GM23248 (cell line): Measurements from ENCODE around the gene TSSC4.

ENCODE experiments used
- EZH2 ChIP-seq: fragments of 200-600 bp; sonication (generic); IDR thresholded peaks from 2 replicates; pipeline ENCODE4 v1.6.1; 2018; ENCODE audit warnings: antibody characterized with exemption, mild to moderate bottlenecking; ENCODE audit not compliant: insufficient read depth, poor library complexity, severe bottlenecking
- EZH2phosphoT487 ChIP-seq: fragments of 200-600 bp; sonication (generic); IDR thresholded peaks from 2 replicates; pipeline ENCODE4 v1.6.1; 2018; ENCODE audit warnings: antibody characterized with exemption, moderate library complexity, mild to moderate bottlenecking, low read depth; ENCODE audit not compliant: insufficient read depth

DNA sequence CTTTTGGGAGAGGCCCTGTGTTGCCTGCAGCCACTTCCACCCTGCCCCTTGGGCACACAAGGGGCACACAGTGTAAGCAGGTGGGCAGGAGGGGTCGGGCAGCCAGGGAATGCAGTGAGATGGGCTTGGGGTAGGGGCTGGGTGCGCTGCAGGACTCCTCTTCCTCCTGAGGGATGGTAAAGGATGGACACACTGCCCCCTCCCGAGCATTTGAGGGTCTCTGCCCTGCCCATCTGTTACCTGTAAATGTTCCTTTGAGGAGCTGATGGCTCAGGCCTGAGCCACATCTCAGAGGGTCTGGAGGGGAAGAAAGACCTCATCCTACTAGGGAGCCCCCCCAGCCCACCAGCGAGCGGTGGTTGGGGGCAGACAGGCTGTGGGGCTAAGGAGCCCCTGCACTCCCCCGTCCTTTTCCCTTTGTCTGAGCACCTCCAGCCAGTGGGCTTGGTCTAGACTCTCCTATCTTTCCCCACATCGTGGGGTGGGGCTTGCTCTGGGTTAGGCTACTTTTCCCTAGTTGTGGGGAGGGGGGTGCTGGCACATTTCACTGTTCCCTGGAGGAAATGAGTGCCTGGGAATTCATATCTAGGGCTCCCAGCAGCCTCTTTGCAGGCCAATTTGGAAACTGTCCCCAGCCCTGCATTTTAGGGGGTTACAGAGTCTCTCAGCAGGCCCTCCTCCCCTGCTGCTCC, 1.7 kb upstream of the TSSC4 start:
- TF ChIP-seq EZH2 (no peak), EZH2phosphoT487 (no peak)
